ENCODE results near the gene C1QTNF2. TPM values are rescaled to one million over a fixed set of nuclear protein-coding genes. Genes with fewer than 3 reads are reported as not detected.

Gene C1QTNF2
- total RNA-seq, 1 donor from 2014 or later, result 0.62 TPM

DNA sequence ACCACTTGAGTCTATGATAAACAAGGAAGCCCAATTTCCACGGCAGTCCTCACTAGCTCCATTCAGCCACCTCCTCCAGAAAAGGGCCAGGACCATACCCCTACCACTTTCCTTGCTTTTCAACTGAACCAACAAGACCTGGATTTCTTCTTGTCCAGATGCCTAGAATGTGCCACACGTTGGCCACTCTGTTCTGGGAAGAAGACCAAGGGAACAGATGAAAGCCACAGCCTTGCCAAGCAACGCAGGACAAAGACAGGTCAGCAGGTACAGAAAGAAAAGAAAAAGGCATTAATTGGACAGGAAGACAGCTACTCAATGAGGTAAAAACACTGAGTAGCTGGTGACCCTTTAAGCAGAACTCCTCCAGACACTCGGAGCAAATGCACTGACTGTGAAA, 60.3 kb downstream of the C1QTNF2 start:
- Mint-ChIP-seq H3K27me3 (ENCODE audit: low read depth) (no peaks in the 10 kb centered on the region), H3K36me3 (ENCODE audit: low read depth) (peaks cover 3% of the 10 kb centered on the region), H3K4me1 (ENCODE audit: low read depth) (peaks cover 18% of the 10 kb centered on the region), H3K27ac (ENCODE audit: unreplicated experiment) (no peak overlapping the region), H3K4me3 (ENCODE audit: unreplicated experiment) (no peak overlapping the region), H3K9me3 (ENCODE audit: low read depth) (no peaks in the 10 kb centered on the region)
- TF ChIP-seq CTCF (IDR thresholded peaks at IDR 0.05), result no peak
- no peak for DNase-seq (ENCODE audit: low spot score)

DNA sequence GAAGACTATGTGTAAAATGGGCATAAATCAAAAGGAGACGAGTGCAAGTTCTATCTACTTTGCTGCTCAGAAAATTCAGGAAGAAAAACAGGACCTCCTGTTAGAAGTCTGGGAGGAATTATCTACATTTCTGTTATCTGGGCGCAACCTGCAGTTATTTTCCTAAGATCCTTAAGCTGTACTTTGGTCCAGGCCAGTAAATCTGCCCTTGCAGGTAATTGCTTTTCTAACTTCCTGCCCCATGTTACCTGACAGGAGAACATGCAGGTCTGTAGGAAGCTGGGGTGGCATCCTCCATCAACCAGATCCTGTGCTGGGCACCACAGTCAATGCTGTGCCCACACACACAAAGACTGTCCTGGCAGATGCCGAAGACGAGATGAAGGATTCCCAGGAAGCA, 63.7 kb downstream of the C1QTNF2 start:
- Mint-ChIP-seq H3K9me3 (ENCODE audit: low read depth) (no peaks in the 10 kb centered on the region), H3K27me3 (ENCODE audit: low read depth) (no peaks in the 10 kb centered on the region), H3K27ac (ENCODE audit: unreplicated experiment) (no peak overlapping the region), H3K4me1 (ENCODE audit: low read depth) (peaks cover 19% of the 10 kb centered on the region), H3K36me3 (ENCODE audit: low read depth) (peaks cover 9% of the 10 kb centered on the region), H3K4me3 (ENCODE audit: unreplicated experiment) (no peak overlapping the region)
- TF ChIP-seq CTCF (IDR thresholded peaks at IDR 0.05), result no peak
- no peak for DNase-seq (ENCODE audit: low spot score)

GRCh38 chr5:160305319-160305718, 65.1 kb downstream of the C1QTNF2 start:
- H3K36me3 Mint-ChIP-seq (ENCODE audit: low read depth), result peaks cover 9% of the 10 kb centered on the region

GRCh38 chr5:160303690-160304089, 66.7 kb downstream of the C1QTNF2 start:
- Mint-ChIP-seq H3K27me3 (ENCODE audit: low read depth) (no peaks in the 10 kb centered on the region), H3K4me3 (ENCODE audit: unreplicated experiment) (no peak overlapping the region)
- TF ChIP-seq CTCF (IDR thresholded peaks at IDR 0.05), result no peak

More at GRCh38 chr5:160305319-160305718, 65.1 kb downstream of the C1QTNF2 start:
- TF ChIP-seq CTCF (IDR thresholded peaks at IDR 0.05), result no peak
- H3K4me3 Mint-ChIP-seq (ENCODE audit: unreplicated experiment), result no peak overlapping the region
- H3K4me1 Mint-ChIP-seq (ENCODE audit: low read depth), result peaks cover 10% of the 10 kb centered on the region
- no peaks in the 10 kb centered on the region for H3K27me3 Mint-ChIP-seq (ENCODE audit: low read depth)
- H3K27ac Mint-ChIP-seq (ENCODE audit: unreplicated experiment), result no peak overlapping the region
- H3K9me3 Mint-ChIP-seq (ENCODE audit: low read depth), result no peaks in the 10 kb centered on the region
- DNase-seq (ENCODE audit: low spot score), result no peak

GRCh38 chr5:160298189-160298588, 72.2 kb downstream of the C1QTNF2 start:
- no peak for DNase-seq (ENCODE audit: low spot score)
- Mint-ChIP-seq H3K27me3 (ENCODE audit: low read depth) (no peaks in the 10 kb centered on the region), H3K9me3 (ENCODE audit: low read depth) (no peaks in the 10 kb centered on the region), H3K27ac (ENCODE audit: unreplicated experiment) (no peak overlapping the region), H3K4me3 (ENCODE audit: unreplicated experiment) (no peak overlapping the region), H3K36me3 (ENCODE audit: low read depth) (peaks cover 5% of the 10 kb centered on the region), H3K4me1 (ENCODE audit: low read depth) (peaks cover 3% of the 10 kb centered on the region)
- no peak for TF ChIP-seq CTCF (IDR thresholded peaks at IDR 0.05)

More at GRCh38 chr5:160303690-160304089, 66.7 kb downstream of the C1QTNF2 start:
- H3K4me1 Mint-ChIP-seq (ENCODE audit: low read depth), result peaks cover 7% of the 10 kb centered on the region
- peaks cover 10% of the 10 kb centered on the region for H3K36me3 Mint-ChIP-seq (ENCODE audit: low read depth)
- DNase-seq (ENCODE audit: low spot score), result no peak
- no peak overlapping the region for H3K27ac Mint-ChIP-seq (ENCODE audit: unreplicated experiment)
- H3K9me3 Mint-ChIP-seq (ENCODE audit: low read depth), result no peaks in the 10 kb centered on the region
